H9 (cell line): ENCODE results near the gene VPS51. TPM values are rescaled to one million over a fixed set of nuclear protein-coding genes. Genes with fewer than 3 reads are reported as not detected.

Experiments used
- DNase-seq: peaks from one replicate; pipeline ENCODE4 v3.0.0-alpha.2; 2017
- H2AFZ ChIP-seq: one replicate; pipeline ENCODE4 v1.6.1; 2013; ENCODE audit warnings: mild to moderate bottlenecking, low read length, control low read depth, moderate library complexity
- H2AK5ac ChIP-seq: 2 replicates; pipeline ENCODE4 v1.6.1; 2013; ENCODE audit warnings: low read length, control low read depth, mixed read lengths; ENCODE audit not compliant: insufficient read length
- H2BK120ac ChIP-seq: one replicate; pipeline ENCODE4 v1.6.1; 2013; ENCODE audit warnings: low read depth, mild to moderate bottlenecking, low read length, control low read depth, inconsistent platforms; ENCODE audit not compliant: poor library complexity, severe bottlenecking
- H2BK12ac ChIP-seq: 2 replicates; pipeline ENCODE4 v1.6.1; 2013; ENCODE audit warnings: low read length, control low read depth, mixed read lengths, low read depth; ENCODE audit not compliant: insufficient read length
- H2BK15ac ChIP-seq: 2 replicates; pipeline ENCODE4 v1.6.1; 2013; ENCODE audit warnings: low read depth, low read length, control low read depth
- H2BK20ac ChIP-seq: one replicate; pipeline ENCODE4 v1.6.1; 2013; ENCODE audit warnings: low read depth, mild to moderate bottlenecking, low read length, control low read depth, inconsistent platforms; ENCODE audit not compliant: poor library complexity, severe bottlenecking
- H2BK5ac ChIP-seq: 2 replicates; pipeline ENCODE4 v1.6.1; 2013; ENCODE audit warnings: low read length, control low read depth, mixed read lengths; ENCODE audit not compliant: insufficient read length
- H3K14ac ChIP-seq: 2 replicates; pipeline ENCODE4 v1.6.1; 2013; ENCODE audit warnings: low read length, control low read depth; ENCODE audit not compliant: insufficient read depth
- H3K18ac ChIP-seq: 2 replicates; pipeline ENCODE4 v1.6.1; 2013; ENCODE audit warnings: low read depth, mild to moderate bottlenecking, mixed read lengths, low read length, control low read depth; ENCODE audit not compliant: insufficient read length
- H3K23ac ChIP-seq: 2 replicates; pipeline ENCODE4 v1.6.1; 2013; ENCODE audit warnings: low read length, control low read depth, mixed read lengths, low read depth; ENCODE audit not compliant: insufficient read length
- H3K23me2 ChIP-seq: 2 replicates; pipeline ENCODE4 v1.6.1; 2013; ENCODE audit warnings: low read depth, mild to moderate bottlenecking, mixed read lengths, low read length, control low read depth; ENCODE audit not compliant: insufficient read length, poor library complexity, severe bottlenecking
- H3K27ac ChIP-seq: 2 replicates; pipeline ENCODE4 v1.5.1; 2013; ENCODE audit warnings: low read length, control low read depth, mixed read lengths, low read depth; ENCODE audit not compliant: insufficient read length
- H3K27me3 ChIP-seq: 2 replicates; pipeline ENCODE4 v1.6.1; 2013; ENCODE audit warnings: low read length, control low read depth, inconsistent platforms; ENCODE audit not compliant: insufficient read depth
- H3K4ac ChIP-seq: 2 replicates; pipeline ENCODE4 v1.6.1; 2013; ENCODE audit warnings: low read depth, mild to moderate bottlenecking, control low read depth, inconsistent platforms, low read length, moderate library complexity
- H3K4me1 ChIP-seq: 2 replicates; pipeline ENCODE4 v1.6.1; 2013; ENCODE audit warnings: low read length, control low read depth, inconsistent platforms; ENCODE audit not compliant: insufficient read depth
- H3K4me2 ChIP-seq: 2 replicates; pipeline ENCODE4 v1.6.1; 2013; ENCODE audit warnings: low read length, control low read depth, mixed read lengths; ENCODE audit not compliant: insufficient read length, insufficient read depth
- H3K56ac ChIP-seq: 2 replicates; pipeline ENCODE4 v1.6.1; 2013; ENCODE audit warnings: low read depth, mild to moderate bottlenecking, mixed read lengths, low read length, control low read depth; ENCODE audit not compliant: insufficient read length
- H3K79me1 ChIP-seq: 2 replicates; pipeline ENCODE4 v1.6.1; 2013; ENCODE audit warnings: low read depth, mild to moderate bottlenecking, moderate library complexity, low read length, control low read depth, inconsistent platforms; ENCODE audit not compliant: insufficient read depth, poor library complexity, severe bottlenecking
- H3K79me2 ChIP-seq: 2 replicates; pipeline ENCODE4 v1.6.1; 2013; ENCODE audit warnings: low read length, control low read depth, inconsistent platforms; ENCODE audit not compliant: insufficient read depth
- H3K9ac ChIP-seq: 2 replicates; pipeline ENCODE4 v1.6.1; 2013; ENCODE audit warnings: low read length, control low read depth, mixed read lengths; ENCODE audit not compliant: insufficient read length; ENCODE audit errors: extremely low read depth
- H3K9me3 ChIP-seq: one replicate; pipeline ENCODE4 v1.6.1; 2013; ENCODE audit warnings: low read depth, low read length, inconsistent platforms; ENCODE audit not compliant: control insufficient read depth
- H3T11ph ChIP-seq: one replicate; pipeline ENCODE4 v1.6.1; 2013; ENCODE audit warnings: mild to moderate bottlenecking, low read length, control low read depth, inconsistent platforms
- H4K20me1 ChIP-seq: one replicate; pipeline ENCODE4 v1.6.1; 2013; ENCODE audit not compliant: control insufficient read depth, insufficient read length, insufficient read depth
- H4K5ac ChIP-seq: 2 replicates; pipeline ENCODE4 v1.6.1; 2013; ENCODE audit warnings: low read depth, mild to moderate bottlenecking, mixed read lengths, low read length, control low read depth; ENCODE audit not compliant: insufficient read length
- H4K8ac ChIP-seq: replicated peaks from 2 replicates; pipeline ENCODE4 v1.6.1; 2013; ENCODE audit warnings: low read length, control low read depth, mixed read lengths, low read depth; ENCODE audit not compliant: insufficient read length
- H4K91ac ChIP-seq: 2 replicates; pipeline ENCODE4 v1.6.1; 2013; ENCODE audit warnings: low read depth, mild to moderate bottlenecking, moderate library complexity, mixed read lengths, low read length, control low read depth; ENCODE audit not compliant: insufficient read length
- H3K27ac Mint-ChIP-seq, 3 experiments: 2 replicates in 2 of 3; 3 replicates in 1 of 3; pipeline ENCODE4 v1.8.0; 2020 to 2021; ENCODE audit warnings: mixed read lengths in 3 of 3, mild to moderate bottlenecking in 1 of 3, moderate library complexity in 1 of 3
- H3K27me3 Mint-ChIP-seq: 2 replicates; pipeline ENCODE4 v1.8.0; 2021; ENCODE audit warnings: low read depth, mild to moderate bottlenecking, moderate library complexity, mixed read lengths
- H3K36me3 Mint-ChIP-seq, 3 experiments: 2 replicates in 2 of 3; 3 replicates in 1 of 3; pipeline ENCODE4 v1.8.0; 2020 to 2021; ENCODE audit warnings: low read depth in 3 of 3, mixed read lengths in 3 of 3; ENCODE audit not compliant: insufficient read depth in 1 of 3
- H3K4me1 Mint-ChIP-seq, 2 experiments: 2 replicates each; pipeline ENCODE4 v1.8.0; 2020; ENCODE audit warnings: mixed read lengths in 2 of 2
- H3K4me3 Mint-ChIP-seq, 2 experiments: 2 replicates in 1 of 2; 3 replicates in 1 of 2; pipeline ENCODE4 v1.8.0; 2020 to 2021; ENCODE audit warnings: mild to moderate bottlenecking in 2 of 2, mixed read lengths in 2 of 2, moderate library complexity in 1 of 2
- H3K9me3 Mint-ChIP-seq, 2 experiments: 2 replicates in 1 of 2; 3 replicates in 1 of 2; pipeline ENCODE4 v1.8.0; 2020; ENCODE audit warnings: mild to moderate bottlenecking in 2 of 2, mixed read lengths in 2 of 2, moderate library complexity in 1 of 2
- CTCF ChIP-seq: fragments of 200-600 bp; sonication (generic); conservative IDR thresholded peaks from 3 replicates; pipeline ENCODE4 v1.8.0; 2021; ENCODE audit warnings: antibody characterized with exemption, mild to moderate bottlenecking
- WGBS: extraction: QIAGEN DNeasy Blood & Tissue Kit; methylation state at CpG from one replicate; pipeline ENCODE4 v1.1.7; 2013; ENCODE audit warnings: missing lambda C conversion rate, low lambda C conversion rate, mixed read lengths; ENCODE audit not compliant: insufficient read length; ENCODE audit errors: extremely low coverage; 5-methylcytosine and 5-hydroxymethylcytosine counted together
- total RNA-seq: library from RNA; stranded (reverse); gene quantifications from 2 replicates; pipeline ENCODE4 v1.2.1, GENCODE V29; 2021

The VPS51 gene
- total RNA-seq, 1 experiment from 2014 or later: 94.7 TPM

GRCh38 chr11:65087827-65088226, 8.2 kb upstream of the VPS51 start:
- no peak overlapping the region for H3K56ac ChIP-seq
- H3K79me1 ChIP-seq: no peaks in the 10 kb centered on the region
- H3K27me3 ChIP-seq: no peaks in the 10 kb centered on the region
- H3K4me2 ChIP-seq: no peak overlapping the region
- no peak overlapping the region for H3T11ph ChIP-seq
- peaks cover 6% of the 10 kb centered on the region; the same call in 1 of the 2 replicates for H3K79me2 ChIP-seq
- no peak overlapping the region for H3K9ac ChIP-seq
- no peak for DNase-seq
- no peak overlapping the region for H4K8ac ChIP-seq
- H2BK12ac ChIP-seq: no peak overlapping the region
- no peak overlapping the region for H2BK20ac ChIP-seq
- Mint-ChIP-seq H3K27ac (no peak overlapping the region), H3K36me3 (peaks cover 7 to 43% (median 39%) of the 10 kb centered on the region in 3 experiments), H3K4me3 (no peak overlapping the region), H3K27me3 (no peaks in the 10 kb centered on the region), H3K4me1 (peaks cover 12% of the 10 kb centered on the region in 2 experiments), H3K9me3 (no peaks in the 10 kb centered on the region; a peak in 1 of 5 replicates)
- no peak overlapping the region for H2BK120ac ChIP-seq
- no peak overlapping the region for H3K27ac ChIP-seq
- H4K5ac ChIP-seq: no peak overlapping the region
- H2BK5ac ChIP-seq: no peak overlapping the region
- no peaks in the 10 kb centered on the region for H3K9me3 ChIP-seq
- H2AK5ac ChIP-seq: no peak overlapping the region
- peaks cover 3% of the 10 kb centered on the region for H4K20me1 ChIP-seq
- no peak overlapping the region for H4K91ac ChIP-seq
- no peak overlapping the region for H2BK15ac ChIP-seq
- no peaks in the 10 kb centered on the region for H3K4me1 ChIP-seq
- no peak overlapping the region for H3K4ac ChIP-seq
- no peak overlapping the region for H3K14ac ChIP-seq
- WGBS: no CpG with 5 or more reads among the region's 15 CpGs
- H3K18ac ChIP-seq: no peak overlapping the region
- peaks cover 12% of the 10 kb centered on the region for H3K23me2 ChIP-seq
- no peak overlapping the region for H2AFZ ChIP-seq
- no peak overlapping the region for H3K23ac ChIP-seq
- no peak for TF ChIP-seq CTCF
